ENCODE results near the gene RAP1GAP2.
"Not testable (repeated sequence)": the region's sequence is repeated elsewhere in the genome, so short reads cannot be mapped to it uniquely, and the experiment has no call there.

RAP1GAP2 gene

GRCh38 chr17:2815781-2816185, 19.5 kb downstream of the RAP1GAP2 start:
- DNase-seq: no peak

DNA sequence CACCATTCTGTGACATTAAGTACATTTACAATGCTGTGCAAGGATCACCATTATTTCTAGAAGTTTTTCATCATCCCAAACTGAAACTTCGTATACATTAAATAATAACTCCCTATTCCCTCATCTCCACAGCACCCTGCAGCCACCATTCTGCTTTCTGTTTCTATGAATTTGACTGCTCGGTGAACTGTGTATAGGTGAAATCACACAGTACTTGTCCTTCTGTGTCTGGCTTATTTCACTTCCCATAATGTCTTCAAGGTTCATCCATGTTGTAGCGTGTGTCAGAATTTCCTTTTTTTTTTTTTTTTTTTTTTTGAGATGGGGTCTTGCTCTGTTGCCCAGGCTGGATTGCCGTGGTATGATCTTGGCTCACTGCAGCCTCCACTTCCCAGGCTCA, 20.4 kb downstream of the RAP1GAP2 start:
- DNase-seq: no peak

DNA sequence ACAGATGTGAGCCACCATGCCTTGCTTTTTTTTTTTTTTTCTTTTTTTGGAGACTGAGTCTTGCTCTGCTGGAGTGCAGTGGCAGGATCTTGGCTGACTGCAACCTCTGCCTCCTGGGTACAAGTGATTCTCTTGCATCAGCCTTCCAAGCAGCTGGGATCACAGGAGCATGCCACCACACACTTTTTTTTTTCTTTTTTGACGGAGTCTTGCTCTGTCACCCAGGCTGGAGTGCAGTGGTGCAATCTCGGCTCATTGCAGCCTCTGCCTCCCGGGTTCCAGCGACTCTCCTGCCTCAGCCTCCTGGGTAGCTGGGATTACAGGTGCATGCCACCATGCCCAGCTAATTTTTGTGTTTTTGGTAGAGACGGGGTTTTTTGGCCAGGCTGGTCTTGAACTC, 23.1 kb downstream of the RAP1GAP2 start:
- not testable (repeated sequence) for DNase-seq

GRCh38 chr17:2819921-2820501, 23.8 kb downstream of the RAP1GAP2 start:
- no peak for DNase-seq

DNA sequence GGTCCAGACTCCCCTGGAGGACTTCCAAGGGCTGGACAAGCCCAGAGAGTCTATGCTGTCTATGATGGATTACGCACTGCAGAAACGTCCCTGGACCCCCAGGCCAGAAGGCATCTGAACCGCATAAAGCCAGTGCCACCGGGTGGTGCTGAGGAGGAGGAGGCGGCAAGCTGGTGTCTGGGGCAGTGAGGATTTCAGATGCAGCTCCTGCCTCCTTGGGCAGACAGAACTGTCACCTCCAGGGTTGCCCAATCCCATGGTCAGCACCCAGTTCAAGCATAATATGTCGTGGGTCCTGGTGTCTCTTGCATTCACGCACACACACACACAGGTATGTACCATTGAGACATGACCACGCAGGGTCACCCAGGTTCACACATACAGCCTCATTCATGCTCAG, 25.6 kb downstream of the RAP1GAP2 start:
- DNase-seq: no peak

- no peak for DNase-seq
Measured at GRCh38 chr17:2822358-2822757, 26.1 kb downstream of the RAP1GAP2 start.

GRCh38 chr17:2825253-2825970, 29.2 kb downstream of the RAP1GAP2 start:
- DNase-seq: no peak

DNA sequence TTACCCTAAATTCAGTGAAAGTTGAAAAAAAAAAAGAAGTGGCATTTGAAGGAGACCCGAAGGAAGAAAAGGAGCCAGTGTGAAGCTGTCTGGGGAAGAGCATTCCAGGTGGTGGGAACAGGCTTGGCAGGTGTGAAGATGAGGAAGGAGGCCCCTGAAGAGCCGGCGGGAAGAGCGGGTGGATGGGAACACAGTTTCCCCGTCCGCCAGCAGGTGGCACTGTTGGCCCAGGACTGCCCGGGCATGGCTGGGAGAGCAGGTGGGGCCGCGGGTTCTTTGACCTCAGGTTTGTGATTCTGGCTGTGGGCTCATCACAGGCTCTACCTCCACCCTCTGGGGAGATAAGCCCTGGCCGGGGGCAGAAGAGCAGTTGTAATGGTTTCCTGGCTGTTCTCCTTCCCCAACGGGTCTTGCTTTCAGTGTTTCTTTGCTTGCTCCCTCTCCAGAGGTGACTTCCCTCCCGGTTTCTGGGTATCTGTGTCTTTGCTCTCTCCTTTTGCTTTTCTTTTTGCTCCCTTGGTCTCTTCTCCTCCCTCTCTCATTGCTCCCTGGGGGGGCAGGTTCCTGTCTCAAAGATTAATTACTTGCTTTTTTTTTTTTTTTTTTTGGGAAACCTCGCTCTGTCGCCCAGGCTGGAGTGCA, 32.3 kb downstream of the RAP1GAP2 start:
- no peak for DNase-seq

DNA sequence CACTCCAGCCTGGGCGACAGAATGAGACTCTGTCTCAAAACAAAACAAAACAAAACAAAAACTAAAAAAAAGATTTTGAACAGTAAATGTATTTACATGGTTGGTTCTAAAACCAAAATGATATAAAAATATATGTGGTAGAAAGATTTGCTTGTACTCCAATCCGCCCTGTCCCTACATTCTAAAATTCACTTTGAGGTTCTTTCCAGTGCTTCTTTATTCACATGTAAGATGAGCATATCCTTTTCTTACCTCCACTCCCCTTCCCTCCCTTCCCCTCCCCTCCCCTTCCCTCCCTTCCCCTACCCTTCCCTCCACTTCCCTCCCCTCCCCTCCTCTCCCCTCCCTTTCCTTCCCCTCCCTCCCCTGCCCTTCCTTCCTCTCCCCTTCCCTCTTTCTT, 34.4 kb downstream of the RAP1GAP2 start:
- DNase-seq: no peak

DNA sequence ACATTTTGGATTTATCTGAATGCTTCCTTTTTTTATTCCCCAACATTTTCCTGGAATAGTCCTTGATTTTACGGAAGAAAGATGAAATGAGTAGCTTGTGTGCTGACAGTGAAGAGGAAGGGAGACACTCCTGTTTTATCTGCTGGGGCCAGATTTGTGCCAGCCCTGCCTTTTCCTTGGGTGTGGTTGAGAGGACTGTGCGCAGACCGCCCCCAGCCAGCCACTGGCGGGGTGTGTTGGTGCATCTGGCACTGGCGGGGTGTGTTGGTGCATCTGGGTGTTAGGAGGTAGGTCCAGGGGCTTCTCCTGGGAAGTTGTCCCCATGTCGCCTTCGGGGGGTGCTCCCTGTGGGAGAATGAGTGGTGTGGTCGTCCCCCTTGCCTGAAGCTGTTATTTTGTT, 39.5 kb downstream of the RAP1GAP2 start:
- DNase-seq: no peak

- DNase-seq: no peak
Measured at GRCh38 chr17:2837147-2837561, 40.9 kb downstream of the RAP1GAP2 start.

DNA sequence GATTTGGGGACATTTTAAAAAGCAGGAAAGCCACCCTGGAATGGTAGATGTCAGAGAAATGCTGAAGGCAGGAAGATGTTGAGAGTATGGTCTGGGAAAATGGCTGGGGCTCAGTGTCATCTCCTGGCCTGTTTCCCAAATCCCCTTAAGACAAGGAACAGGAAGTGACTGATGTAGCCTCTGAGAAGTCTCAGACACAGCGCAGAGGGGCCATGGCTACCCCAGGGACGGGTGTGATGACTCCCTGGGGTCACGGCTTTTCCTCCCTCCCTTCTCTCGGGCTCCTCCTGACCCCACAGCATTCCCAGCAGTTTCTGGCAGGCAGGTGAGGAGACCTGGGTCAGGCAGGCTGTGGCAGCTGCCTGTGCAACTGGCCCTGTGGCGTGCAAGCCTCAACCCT, 45.4 kb downstream of the RAP1GAP2 start:
- no peak for DNase-seq

- no peak for DNase-seq
Measured at GRCh38 chr17:2842464-2842863, 46.2 kb downstream of the RAP1GAP2 start.

- no peak for DNase-seq
Measured at GRCh38 chr17:2844416-2844815, 48.2 kb downstream of the RAP1GAP2 start.

DNA sequence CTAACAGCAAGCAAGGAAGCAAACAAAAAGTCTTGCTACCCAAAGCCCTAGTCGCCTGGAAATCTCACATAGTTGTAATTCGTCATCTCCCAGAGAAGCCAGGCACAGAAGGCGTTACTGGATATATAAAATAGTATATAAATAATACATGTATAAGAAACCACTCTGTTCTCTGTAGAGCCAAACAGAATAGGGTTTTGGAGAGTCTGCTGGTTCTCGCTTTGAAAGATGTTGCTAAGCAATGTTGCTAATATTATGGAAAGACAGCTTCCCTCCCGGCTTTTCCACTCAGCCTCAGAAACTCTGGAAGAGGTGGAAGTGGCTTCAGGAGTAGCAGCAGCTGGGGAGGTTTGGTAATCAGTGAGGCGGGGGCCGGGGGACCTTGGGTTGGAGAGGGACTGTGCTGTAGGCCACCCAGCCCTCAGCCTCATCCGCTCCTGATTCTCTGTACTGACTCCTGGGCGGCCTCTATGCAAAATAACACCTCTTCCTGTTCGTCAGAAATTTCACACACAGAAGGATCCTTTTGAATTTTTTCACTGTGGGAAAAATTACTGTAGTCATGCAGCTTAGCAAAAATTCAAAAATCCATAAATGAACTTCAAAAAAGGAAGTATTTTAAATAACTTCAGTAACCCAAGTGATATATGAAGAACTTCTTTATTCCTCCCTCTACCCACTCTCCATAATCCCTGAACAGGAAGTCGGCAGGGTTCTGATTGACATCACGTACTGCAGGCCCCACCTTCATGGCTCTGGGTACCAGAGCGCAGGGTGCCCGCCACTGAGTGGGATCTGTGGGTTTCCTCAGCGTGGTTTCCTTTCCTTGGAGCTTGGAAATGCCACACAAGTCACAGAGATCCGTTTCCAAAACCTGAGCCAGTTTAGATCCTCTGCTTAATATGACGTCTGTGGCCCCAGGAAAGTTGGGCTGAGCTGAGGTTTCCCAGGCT, 51.4 kb downstream of the RAP1GAP2 start:
- no peak for DNase-seq

DNA sequence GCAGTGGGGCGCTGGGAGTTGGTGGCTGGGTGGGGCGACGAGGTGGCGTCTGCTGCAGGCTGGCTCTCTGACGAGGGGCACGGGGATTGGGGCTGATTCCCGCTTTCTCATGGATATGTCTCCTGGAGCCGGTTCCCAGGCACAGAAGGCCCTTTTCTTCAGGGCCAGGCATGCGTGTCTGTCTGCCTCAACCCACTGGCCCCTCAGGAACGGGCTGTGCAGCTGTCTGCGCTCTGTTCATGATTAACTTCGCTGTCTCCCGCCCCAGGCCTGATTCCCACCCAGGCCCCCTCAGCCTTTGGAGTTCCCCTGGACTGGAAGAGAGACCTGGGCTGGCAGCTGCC, 53.1 kb downstream of the RAP1GAP2 start:
- no peak for DNase-seq

GRCh38 chr17:2850991-2851390, 54.8 kb downstream of the RAP1GAP2 start:
- no peak for DNase-seq

DNA sequence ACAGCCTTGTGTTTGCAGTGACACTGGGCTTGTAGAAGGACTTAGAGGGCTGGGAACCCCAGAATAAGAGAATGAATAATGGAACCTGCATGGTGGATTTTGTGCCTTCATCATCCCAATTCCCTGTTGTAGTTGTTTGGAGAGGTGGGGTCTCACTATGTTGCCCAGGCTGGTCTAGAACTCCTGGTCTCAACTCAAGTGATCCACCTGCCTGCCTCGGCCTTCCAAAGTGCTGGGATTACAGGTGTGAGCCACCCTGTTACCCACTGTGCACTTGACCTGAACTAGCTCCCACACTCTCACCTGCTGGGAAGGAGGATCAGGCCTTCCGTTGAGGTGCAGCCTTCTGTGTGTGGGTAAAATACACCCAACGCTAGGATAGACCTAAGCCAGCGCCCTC, 55.4 kb downstream of the RAP1GAP2 start:
- DNase-seq: no peak

GRCh38 chr17:2852221-2852620, 56.0 kb downstream of the RAP1GAP2 start:
- no peak for DNase-seq

DNA sequence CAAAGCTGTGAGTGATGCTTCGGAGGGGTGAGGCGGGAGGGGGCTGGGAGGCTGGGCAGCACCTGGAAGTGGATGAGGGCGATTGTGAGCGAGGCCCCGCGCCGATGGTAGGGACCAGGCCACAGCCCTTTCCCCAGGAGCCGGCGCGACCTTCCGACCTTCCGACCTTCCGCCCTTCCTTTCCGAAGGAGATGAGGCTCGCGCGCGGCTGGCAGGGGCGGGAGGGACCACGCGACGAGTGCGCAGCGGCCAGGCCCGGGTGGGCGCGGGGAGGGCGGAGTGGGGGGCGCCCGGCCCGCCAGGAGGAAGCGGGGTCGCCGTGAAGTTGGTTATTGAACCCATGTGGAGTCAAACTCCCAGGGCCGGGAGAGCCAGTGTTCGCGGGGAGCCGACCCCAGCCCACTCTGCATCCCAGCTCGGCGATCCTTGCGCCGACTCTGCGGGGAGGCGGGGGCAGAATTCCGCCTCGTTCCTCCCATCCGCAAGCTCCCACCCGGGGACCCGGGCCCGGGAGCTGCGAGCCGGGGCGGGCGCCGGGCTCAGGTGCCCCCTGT, 56.6 kb downstream of the RAP1GAP2 start:
- no peak for DNase-seq

GRCh38 chr17:2853283-2854142, 57.3 kb downstream of the RAP1GAP2 start:
- DNase-seq: no peak

All from NCI-H1436 treated with DMSO at 0.1 percent for 48 hours (cell line).